HG02642 (cell line): ENCODE data around the gene PHF12.
"Not testable (repeated sequence)": the region's sequence is repeated elsewhere in the genome, so short reads cannot be mapped to it uniquely, and the experiment has no call there.

Source experiments
- ATAC-seq: cut with Tn5 transposase; IDR thresholded peaks from one replicate; pipeline ENCODE4 v1.9.1; 2021; ENCODE audit warnings: mild to moderate bottlenecking; ENCODE audit not compliant: unreplicated experiment, poor library complexity

Gene PHF12

DNA sequence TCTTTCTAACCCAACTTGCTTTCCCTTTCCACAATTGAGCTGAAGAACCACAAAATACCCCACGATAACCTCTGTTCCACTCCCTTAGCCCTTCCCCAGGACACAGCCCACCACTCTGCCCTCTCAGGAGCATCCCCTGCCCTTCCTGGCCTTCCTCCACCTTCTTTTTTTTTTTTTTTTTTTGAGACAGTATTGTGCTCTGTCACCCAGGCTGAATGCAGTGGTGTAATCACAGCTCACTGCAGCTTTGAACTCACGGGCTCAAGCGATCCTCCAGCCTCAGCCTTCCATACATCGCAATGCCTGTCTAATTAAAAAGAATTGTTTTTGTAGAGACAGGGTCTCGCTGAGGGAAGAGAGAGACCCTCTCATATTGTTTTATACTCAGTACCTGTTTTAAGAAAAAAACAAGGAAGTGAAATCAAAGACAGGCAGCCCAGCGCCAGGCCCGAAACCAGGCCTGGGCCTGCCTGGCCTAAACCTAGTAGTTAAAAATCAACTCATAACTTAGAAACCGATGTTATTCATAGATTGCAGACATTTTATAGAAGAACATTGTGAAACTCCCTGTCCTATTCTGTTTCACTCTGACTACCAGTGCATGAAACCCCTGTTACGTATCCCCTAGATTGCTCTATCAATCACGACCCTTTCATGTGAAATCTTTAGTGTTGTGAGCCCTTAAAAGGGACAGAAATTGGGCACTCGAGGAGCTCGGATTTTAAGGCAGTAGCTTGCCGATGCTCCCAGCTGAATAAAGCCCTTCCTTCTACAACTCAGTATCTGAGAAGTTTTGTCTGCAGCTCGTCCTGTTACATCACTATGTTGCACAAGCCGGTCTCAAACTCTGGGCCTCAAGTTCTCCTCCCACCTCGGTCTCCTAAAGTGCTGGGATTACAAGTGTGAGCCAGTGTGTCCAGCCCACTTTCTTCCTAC, 57.8 kb downstream of the PHF12 start:
- ATAC-seq: not testable (repeated sequence)

- ATAC-seq: no peak
Measured at GRCh38 chr17:28892024-28892423, 59.3 kb downstream of the PHF12 start.

- ATAC-seq: no peak
Measured at GRCh38 chr17:28891201-28891600, 60.1 kb downstream of the PHF12 start.

DNA sequence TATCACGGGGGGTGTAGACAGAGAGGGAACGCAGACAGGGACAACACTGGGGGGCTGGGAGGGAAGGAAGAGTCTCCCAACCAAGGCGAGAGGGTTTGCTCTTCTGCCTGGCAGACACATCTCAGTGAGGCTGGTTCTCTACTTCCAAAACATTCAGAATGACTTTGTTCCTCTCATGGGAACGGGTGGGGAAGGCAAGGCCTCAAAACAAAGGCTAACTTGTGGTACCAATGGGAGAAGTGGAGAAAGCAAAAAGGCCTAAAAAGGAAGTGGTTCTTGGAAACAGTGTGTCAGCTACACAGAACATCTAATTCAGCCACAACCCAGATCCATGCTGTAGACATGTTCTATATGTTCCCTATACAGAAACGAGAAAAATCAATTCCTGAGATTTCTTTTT, 61.3 kb downstream of the PHF12 start:
- no peak for ATAC-seq

DNA sequence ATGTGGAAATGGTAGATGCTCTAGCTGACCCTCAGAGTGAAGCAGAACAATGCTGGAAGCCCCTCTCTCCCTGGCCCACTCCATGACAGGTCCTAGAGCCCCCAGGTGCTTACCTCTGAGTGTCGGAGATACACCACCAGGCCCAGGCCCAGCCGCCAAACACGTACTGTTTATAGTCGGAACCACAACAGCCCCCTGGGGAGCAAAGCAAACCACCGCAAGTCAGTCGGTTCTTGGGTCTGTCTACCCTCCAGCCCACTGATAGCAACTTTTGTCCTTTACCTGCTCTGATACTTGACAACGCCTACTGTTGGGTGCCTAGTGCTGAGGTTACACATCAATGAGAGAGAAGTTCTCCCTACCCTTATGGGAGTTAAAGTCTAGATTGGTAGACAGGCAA, 62.5 kb downstream of the PHF12 start:
- no peak for ATAC-seq

GRCh38 chr17:28887871-28888471, 63.3 kb downstream of the PHF12 start:
- no peak for ATAC-seq

GRCh38 chr17:28885951-28886350, 65.4 kb downstream of the PHF12 start:
- ATAC-seq: no peak

DNA sequence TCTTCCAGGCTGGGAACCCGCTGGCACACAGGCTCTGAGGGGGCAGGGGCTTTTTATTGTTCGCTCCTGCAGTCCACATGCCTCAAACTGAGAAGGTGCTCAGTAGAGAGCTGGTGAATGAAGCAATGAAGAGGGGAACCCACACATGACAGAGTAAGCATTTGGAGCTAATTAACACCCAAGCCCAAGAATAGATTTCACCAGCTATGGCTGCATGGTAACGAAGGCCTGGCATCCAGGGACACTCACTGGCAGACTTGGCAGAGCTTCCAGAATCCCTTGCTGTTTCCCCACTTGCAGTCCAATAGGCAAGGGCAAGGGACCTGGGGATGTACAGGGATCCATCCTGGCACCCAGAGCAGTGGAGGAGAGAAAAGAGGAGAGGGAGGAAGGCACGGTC, 66.0 kb downstream of the PHF12 start:
- ATAC-seq: no peak

- ATAC-seq: no peak
Measured at GRCh38 chr17:28883967-28884702, 67.2 kb downstream of the PHF12 start.

DNA sequence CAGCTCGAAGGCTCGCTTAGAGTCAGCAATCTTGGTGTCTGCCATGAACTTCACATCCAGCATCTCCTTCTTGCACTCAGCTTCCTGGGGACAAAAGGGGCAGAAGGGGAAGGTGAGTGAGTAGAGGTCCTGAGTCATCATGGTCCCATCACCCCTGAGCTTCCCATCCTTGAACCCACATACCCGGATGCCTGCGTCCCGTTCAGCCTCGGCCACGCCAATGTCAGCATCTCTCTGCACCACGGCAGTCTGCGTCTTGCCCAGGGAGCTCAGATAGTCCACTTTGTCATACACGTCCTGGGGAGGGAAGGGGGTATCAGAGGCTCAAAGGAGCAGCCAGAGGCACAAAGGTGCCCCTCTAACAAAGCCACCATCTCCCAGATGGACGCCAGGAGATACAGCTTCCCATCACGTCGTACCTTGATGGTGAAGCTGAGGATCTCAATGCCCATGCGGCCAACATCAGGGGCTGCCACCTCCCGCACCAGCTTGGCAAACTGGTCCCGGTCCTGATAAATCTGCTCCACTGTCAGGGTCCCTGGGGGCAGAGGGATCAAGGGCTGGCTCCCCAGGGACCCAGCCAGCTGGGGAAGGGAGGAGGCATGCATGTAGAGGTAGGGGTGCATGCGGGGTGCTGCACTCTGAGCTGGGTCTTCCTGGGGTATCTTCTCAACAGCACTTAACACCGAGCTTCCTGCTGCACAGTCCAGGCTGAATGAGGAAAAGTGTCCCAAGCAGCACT, 69.0 kb downstream of the PHF12 start:
- no peak for ATAC-seq

DNA sequence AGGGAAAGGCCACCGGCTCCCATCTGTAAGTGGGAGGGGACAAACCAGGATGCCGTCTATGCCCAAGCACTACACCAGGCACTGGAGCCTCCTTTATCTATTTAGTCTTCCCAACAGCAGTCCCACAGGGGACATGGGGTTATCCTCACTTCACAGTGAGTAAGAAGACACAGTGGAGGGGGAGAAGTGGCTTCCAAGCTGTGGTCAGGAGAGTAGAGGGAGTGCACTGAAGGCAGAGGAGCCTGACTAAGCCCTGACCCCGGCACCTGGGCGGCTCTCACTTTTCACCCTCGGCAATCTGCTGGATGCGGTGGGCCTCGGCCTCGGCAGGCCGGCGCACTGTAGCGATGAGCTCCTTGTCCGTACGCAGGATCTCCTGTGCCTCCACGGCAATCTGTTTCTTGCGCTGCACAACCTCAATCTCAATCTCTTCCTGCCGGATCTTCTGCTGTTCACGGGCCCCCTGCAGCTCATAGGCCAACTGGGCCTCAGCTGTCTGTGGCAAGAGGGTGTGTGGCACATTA, 69.7 kb downstream of the PHF12 start:
- no peak for ATAC-seq

- no peak for ATAC-seq
Measured at GRCh38 chr17:28880572-28880945, 70.8 kb downstream of the PHF12 start.

- ATAC-seq: no peak
Measured at GRCh38 chr17:28879886-28880571, 71.3 kb downstream of the PHF12 start.

DNA sequence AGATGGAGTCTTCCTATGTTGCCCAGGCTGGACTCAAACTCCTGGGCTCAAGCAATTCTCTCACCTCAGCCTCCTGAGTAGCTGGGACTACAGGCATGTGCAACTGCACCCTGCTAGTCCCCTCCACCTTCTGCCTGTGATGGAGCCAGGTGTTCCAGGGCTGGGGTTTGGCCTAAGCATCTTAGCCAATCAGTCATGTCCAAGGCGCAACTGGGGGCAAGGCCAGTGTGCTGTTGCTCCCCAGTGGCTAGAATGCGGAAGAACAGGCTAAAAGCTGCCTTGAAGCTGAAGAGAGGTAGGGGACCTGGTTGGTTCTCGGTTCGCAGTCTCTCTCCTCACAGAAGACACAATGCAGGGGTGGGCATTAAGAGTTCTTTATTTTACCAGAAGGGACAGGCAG, 72.3 kb downstream of the PHF12 start:
- no peak for ATAC-seq

DNA sequence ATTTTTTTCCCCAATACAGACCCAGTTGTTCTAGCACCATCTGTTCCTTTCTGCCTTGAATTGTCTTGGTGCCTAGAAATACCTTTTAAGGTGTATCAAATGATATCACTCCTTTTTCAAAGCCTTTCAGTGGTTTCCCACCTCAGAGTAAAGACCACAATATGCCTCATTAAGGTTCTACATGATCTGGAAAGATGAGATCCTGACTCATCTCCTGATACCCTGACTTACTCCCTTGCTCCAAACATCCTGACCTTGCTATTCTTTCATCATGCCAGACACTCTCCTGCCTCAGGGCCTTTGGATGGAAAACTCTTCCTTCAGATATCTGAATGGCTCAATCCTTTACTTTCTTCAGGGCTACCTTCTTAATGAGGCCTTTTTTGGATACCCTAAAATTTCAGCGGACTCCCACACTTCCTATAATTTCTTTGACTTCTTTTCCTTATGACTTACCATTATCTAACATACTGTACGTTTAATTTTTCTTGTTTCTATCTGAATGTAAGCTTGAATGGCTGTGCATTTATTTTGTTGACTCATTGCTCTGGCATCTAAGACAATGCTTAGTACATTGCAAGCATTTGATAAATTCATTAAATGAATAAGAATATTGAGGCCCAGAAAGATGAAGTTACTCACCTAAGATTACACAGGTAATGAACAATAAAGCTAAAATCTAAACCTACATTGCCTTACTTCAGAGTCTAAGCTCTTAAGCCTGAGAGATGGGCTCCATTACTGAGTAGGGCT, 73.0 kb downstream of the PHF12 start:
- ATAC-seq: no peak

DNA sequence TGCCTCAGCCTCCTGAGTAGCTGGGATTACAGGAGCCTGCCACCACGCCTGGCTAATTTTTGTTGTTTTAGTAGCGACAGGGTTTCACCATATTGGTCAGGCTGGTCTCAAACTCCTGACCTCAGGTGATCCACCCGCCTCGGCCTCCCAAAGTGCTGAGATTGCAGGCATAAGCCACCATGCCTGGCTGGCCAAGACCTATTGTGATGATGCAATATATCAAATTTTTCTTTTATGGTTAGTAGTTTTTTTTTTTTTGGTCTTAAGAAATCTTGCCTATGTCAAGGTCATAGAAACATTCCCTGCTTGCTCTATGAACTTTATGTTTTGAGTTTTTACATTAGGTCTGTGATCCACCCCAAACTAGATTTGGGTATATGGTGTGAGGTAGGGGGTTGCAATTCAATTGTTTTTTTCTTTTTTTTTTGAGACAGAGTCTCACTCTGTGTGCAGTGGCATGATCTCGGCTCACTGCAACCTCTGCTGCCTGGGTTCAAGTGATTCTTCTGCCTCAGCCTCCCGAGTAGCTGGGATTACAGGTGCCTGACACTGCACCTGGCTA, 74.1 kb downstream of the PHF12 start:
- not testable (repeated sequence) for ATAC-seq

GRCh38 chr17:28875848-28876550, 75.3 kb downstream of the PHF12 start:
- ATAC-seq: no peak

GRCh38 chr17:28874750-28875149, 76.6 kb downstream of the PHF12 start:
- no peak for ATAC-seq
